HFFc6 (cell line): ENCODE results near the gene SCUBE1. TPM values are rescaled to one million over a fixed set of nuclear protein-coding genes. Genes with fewer than 3 reads are reported as not detected.

ENCODE experiments used
- DNase-seq: peaks from one replicate; pipeline ENCODE4 v3.0.0-alpha.2; 2018
- H3K27ac Mint-ChIP-seq: 2 replicates; pipeline ENCODE4 v1.8.0; 2020; ENCODE audit warnings: mild to moderate bottlenecking, mixed read lengths
- H3K27me3 Mint-ChIP-seq: 2 replicates; pipeline ENCODE4 v1.8.0; 2021; ENCODE audit warnings: mild to moderate bottlenecking, moderate library complexity, mixed read lengths; ENCODE audit not compliant: insufficient read depth
- H3K36me3 Mint-ChIP-seq: 2 replicates; pipeline ENCODE4 v1.8.0; 2021; ENCODE audit warnings: low read depth, mixed read lengths
- H3K4me1 Mint-ChIP-seq: 2 replicates; pipeline ENCODE4 v1.8.0; 2020; ENCODE audit warnings: low read depth, mixed read lengths
- H3K4me3 Mint-ChIP-seq: 2 replicates; pipeline ENCODE4 v1.8.0; 2020; ENCODE audit warnings: mild to moderate bottlenecking, moderate library complexity, mixed read lengths
- H3K9me3 Mint-ChIP-seq: 2 replicates; pipeline ENCODE4 v1.8.0; 2020; ENCODE audit warnings: mild to moderate bottlenecking, mixed read lengths
- total RNA-seq, 6 experiments: library from RNA; stranded (reverse); fragmentation: NEBNext Ultra II Directional; extraction: Animal tissue kit (Norgen Biotek cat#: 25700); gene quantifications; 2 replicates in 1 of 6; 3 replicates in 5 of 6; pipeline ENCODE4 v1.2.3, GENCODE V29; 2021
- TF ChIP-seq, protein P1 (sequence below): fragments of 200-600 bp; sonication (generic); IDR thresholded peaks from 2 replicates; pipeline ENCODE4 v1.5.0; 2021; ENCODE audit warnings: antibody characterized with exemption, mild to moderate bottlenecking

Gene SCUBE1
- total RNA-seq, 6 experiments from 2014 or later, result not detected

DNA sequence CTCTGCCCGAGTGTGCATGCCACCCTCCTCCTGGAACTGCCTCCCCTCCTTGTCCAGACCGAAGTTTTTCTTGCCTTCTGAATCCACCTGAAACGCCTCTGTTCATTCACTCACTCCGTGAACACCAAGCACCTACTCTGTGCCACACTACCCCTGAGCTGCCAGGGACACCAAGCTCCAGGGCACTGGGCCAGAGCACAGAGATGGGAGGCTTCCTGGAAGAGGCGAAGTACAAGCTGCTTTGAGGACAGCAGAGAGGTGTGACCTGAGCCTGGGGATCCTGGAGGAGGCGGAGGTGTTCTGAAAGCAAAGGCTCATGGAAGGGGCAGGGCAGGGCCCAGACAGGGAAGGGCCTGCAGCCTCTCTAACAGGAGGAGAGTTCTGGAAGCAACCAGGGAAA, 47.5 kb downstream of the SCUBE1 start:
- TF ChIP-seq, protein P1, sequence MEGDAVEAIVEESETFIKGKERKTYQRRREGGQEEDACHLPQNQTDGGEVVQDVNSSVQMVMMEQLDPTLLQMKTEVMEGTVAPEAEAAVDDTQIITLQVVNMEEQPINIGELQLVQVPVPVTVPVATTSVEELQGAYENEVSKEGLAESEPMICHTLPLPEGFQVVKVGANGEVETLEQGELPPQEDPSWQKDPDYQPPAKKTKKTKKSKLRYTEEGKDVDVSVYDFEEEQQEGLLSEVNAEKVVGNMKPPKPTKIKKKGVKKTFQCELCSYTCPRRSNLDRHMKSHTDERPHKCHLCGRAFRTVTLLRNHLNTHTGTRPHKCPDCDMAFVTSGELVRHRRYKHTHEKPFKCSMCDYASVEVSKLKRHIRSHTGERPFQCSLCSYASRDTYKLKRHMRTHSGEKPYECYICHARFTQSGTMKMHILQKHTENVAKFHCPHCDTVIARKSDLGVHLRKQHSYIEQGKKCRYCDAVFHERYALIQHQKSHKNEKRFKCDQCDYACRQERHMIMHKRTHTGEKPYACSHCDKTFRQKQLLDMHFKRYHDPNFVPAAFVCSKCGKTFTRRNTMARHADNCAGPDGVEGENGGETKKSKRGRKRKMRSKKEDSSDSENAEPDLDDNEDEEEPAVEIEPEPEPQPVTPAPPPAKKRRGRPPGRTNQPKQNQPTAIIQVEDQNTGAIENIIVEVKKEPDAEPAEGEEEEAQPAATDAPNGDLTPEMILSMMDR, result no peak
- H3K36me3 Mint-ChIP-seq, result no peaks in the 10 kb centered on the region
- H3K4me1 Mint-ChIP-seq, result no peaks in the 10 kb centered on the region
- no peak overlapping the region for H3K4me3 Mint-ChIP-seq
- H3K27ac Mint-ChIP-seq, result no peak overlapping the region
- H3K27me3 Mint-ChIP-seq, result peaks cover 74% of the 10 kb centered on the region
- H3K9me3 Mint-ChIP-seq, result no peaks in the 10 kb centered on the region
- DNase-seq, result no peak

DNA sequence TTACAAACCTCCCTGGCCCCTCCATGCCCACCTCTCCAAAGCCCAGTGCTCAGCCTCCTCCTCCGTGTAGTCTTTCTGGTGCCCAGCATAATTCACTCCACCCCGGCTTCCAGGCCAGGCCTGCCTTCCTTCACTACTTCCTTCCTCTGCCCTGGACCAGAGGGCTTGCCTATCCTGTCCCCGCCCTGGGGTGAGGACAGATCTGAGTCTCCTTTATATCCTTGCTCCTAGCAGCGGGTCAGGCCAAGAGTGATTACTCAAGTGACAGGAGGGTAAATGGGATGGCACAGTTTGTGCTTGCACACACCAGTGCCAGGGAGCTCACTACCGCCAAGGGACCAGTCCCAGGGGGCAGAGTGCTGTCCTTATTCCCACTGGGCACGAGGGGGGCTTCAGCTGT, 48.0 kb downstream of the SCUBE1 start:
- H3K4me3 Mint-ChIP-seq, result no peak overlapping the region
- H3K27ac Mint-ChIP-seq, result no peak overlapping the region
- TF ChIP-seq, protein P1, result no peak
- H3K36me3 Mint-ChIP-seq, result no peaks in the 10 kb centered on the region
- DNase-seq, result no peak
- H3K4me1 Mint-ChIP-seq, result no peaks in the 10 kb centered on the region; the same call in 1 of the 2 replicates
- peaks cover 73% of the 10 kb centered on the region for H3K27me3 Mint-ChIP-seq
- no peaks in the 10 kb centered on the region for H3K9me3 Mint-ChIP-seq

- Mint-ChIP-seq H3K9me3 (no peaks in the 10 kb centered on the region), H3K27me3 (peaks cover 71% of the 10 kb centered on the region), H3K4me1 (no peaks in the 10 kb centered on the region; the same call in 1 of the 2 replicates), H3K36me3 (no peaks in the 10 kb centered on the region), H3K4me3 (no peak overlapping the region), H3K27ac (no peak overlapping the region)
- DNase-seq, result no peak
- TF ChIP-seq, protein P1, result no peak
These were observed 49.3 kb downstream of the SCUBE1 start for GRCh38 chr22:43293655-43294392.

GRCh38 chr22:43293259-43293654, 49.9 kb downstream of the SCUBE1 start:
- Mint-ChIP-seq H3K4me1 (no peaks in the 10 kb centered on the region; the same call in 1 of the 2 replicates), H3K27ac (no peak overlapping the region), H3K36me3 (no peaks in the 10 kb centered on the region), H3K27me3 (peaks cover 72% of the 10 kb centered on the region), H3K9me3 (no peaks in the 10 kb centered on the region), H3K4me3 (no peak overlapping the region)
- peak; percentile 11 for DNase-seq
- TF ChIP-seq, protein P1, result no peak

GRCh38 chr22:43292630-43293018, 50.5 kb downstream of the SCUBE1 start:
- no peak for DNase-seq
- Mint-ChIP-seq H3K27me3 (peaks cover 67% of the 10 kb centered on the region), H3K4me1 (no peaks in the 10 kb centered on the region; the same call in 1 of the 2 replicates), H3K4me3 (no peak overlapping the region), H3K9me3 (no peaks in the 10 kb centered on the region), H3K36me3 (no peaks in the 10 kb centered on the region), H3K27ac (no peak overlapping the region)
- TF ChIP-seq, protein P1, result no peak
